IMR-90 (cell line): ENCODE results near the gene STK17B.

Experiments used
- CEBPB ChIP-seq: IDR thresholded peaks from 2 replicates; pipeline ENCODE4 v1.6.1; 2012; ENCODE audit warnings: low read depth, low read length, improper control_type of control experiment
- MAFK ChIP-seq: IDR thresholded peaks from 2 replicates; pipeline ENCODE4 v1.6.1; 2012; ENCODE audit warnings: low read depth, low read length, improper control_type of control experiment
- MXI1 ChIP-seq: IDR thresholded peaks from 2 replicates; pipeline ENCODE4 v1.6.1; 2012; ENCODE audit warnings: low read depth, mild to moderate bottlenecking, low read length, moderate library complexity, borderline replicate concordance
- POLR2A ChIP-seq: IDR thresholded peaks from 2 replicates; pipeline ENCODE4 v1.6.1; 2012; ENCODE audit warnings: mild to moderate bottlenecking, low read depth, low read length
- RAD21 ChIP-seq: IDR thresholded peaks from 2 replicates; pipeline ENCODE4 v1.6.1; 2012; ENCODE audit warnings: low read length, improper control_type of control experiment
- RFX5 ChIP-seq: IDR thresholded peaks from 2 replicates; pipeline ENCODE4 v1.8.0; 2012; ENCODE audit warnings: low read depth, mild to moderate bottlenecking, low read length, moderate library complexity
- TF ChIP-seq, protein P1 (sequence below): conservative IDR thresholded peaks from 2 replicates; pipeline ENCODE4 v1.5.1; 2012; ENCODE audit warnings: mild to moderate bottlenecking, low read depth, low read length, improper control_type of control experiment
- TF ChIP-seq, protein P2 (sequence below): fragments of 150-350 bp; IDR thresholded peaks from 2 replicates; pipeline ENCODE4 v1.6.1; 2016; ENCODE audit warnings: low read depth, mild to moderate bottlenecking, low read length, moderate library complexity, borderline replicate concordance

DNA sequence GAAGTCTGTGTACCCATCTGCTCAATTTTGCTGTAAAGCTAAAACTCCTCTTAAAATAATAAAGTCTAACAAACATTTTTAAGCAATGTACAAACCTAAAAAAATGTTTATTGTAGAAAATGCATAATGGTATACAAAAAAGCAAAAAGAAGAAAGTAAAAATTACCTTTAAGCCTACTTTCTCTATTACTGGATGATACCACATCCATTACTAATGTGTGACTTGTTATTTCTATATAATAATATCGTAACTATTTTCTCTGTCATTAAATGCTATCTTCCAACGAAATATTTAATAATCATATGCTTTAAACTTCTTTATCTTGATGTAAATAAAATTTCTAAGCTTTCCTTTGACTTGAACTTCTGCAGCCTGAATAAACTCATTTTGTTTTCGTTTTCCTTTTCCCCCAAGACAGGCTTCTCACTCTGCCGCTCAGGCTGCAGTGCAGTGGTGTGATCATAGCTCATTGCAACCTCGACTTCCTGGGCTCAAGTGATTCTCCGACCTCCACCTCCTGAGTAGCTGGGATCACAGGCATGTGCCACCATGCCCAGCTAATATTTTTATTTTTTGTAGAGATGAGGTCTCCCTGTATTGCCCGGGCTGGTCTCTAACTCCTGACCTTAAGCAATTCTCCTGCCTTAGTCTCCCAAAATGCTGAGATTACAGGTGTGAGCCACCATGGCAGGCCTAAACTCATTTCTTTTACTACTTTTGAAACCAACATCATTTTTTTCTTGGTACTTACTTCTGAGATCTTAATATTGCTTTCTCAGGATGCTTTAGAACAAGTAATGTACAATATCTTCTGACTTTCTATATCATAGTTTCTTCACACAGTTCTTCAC lies 84.6 kb downstream of the STK17B start:
- TF ChIP-seq, protein P1, sequence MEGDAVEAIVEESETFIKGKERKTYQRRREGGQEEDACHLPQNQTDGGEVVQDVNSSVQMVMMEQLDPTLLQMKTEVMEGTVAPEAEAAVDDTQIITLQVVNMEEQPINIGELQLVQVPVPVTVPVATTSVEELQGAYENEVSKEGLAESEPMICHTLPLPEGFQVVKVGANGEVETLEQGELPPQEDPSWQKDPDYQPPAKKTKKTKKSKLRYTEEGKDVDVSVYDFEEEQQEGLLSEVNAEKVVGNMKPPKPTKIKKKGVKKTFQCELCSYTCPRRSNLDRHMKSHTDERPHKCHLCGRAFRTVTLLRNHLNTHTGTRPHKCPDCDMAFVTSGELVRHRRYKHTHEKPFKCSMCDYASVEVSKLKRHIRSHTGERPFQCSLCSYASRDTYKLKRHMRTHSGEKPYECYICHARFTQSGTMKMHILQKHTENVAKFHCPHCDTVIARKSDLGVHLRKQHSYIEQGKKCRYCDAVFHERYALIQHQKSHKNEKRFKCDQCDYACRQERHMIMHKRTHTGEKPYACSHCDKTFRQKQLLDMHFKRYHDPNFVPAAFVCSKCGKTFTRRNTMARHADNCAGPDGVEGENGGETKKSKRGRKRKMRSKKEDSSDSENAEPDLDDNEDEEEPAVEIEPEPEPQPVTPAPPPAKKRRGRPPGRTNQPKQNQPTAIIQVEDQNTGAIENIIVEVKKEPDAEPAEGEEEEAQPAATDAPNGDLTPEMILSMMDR = no peak
- TF ChIP-seq POLR2A (no peak), CEBPB (no peak), RAD21 (no peak), MAFK (no peak), RFX5 (no peak), MXI1 (no peak)
- TF ChIP-seq, protein P2, sequence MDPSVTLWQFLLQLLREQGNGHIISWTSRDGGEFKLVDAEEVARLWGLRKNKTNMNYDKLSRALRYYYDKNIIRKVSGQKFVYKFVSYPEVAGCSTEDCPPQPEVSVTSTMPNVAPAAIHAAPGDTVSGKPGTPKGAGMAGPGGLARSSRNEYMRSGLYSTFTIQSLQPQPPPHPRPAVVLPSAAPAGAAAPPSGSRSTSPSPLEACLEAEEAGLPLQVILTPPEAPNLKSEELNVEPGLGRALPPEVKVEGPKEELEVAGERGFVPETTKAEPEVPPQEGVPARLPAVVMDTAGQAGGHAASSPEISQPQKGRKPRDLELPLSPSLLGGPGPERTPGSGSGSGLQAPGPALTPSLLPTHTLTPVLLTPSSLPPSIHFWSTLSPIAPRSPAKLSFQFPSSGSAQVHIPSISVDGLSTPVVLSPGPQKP = no peak
